ENCODE data around the gene CEBPE. TPM values are rescaled to one million over a fixed set of nuclear protein-coding genes. Genes with fewer than 3 reads are reported as not detected.

The CEBPE gene
- total and polyA plus RNA-seq, 2 donors (not counting 3 experiments of a cell fraction or from before 2014, with no cell fraction given) = not detected

- Histone ChIP-seq H4K20me1 (replicated peaks; ENCODE audit: control insufficient read depth, extremely low read depth, insufficient read depth, low read length) (peaks cover 2% of the 10 kb centered on the region), H3K9me1 (replicated peaks; ENCODE audit: control insufficient read depth, extremely low read depth, insufficient read depth, low read length) (no peaks in the 10 kb centered on the region), H2AFZ (ENCODE audit: low read depth, low read length) (no peak overlapping the region), H3K36me3 (ENCODE audit: control insufficient read depth in 2 of 2, extremely low read depth in 1 of 2, insufficient read depth in 2 of 2, low read length in 2 of 2) (peaks cover 16 to 55% of the 10 kb centered on the region in 2 experiments), H3K4me2 (ENCODE audit: insufficient read depth, low read length) (no peak overlapping the region), H3K4me1 (ENCODE audit: control insufficient read depth, extremely low read depth, insufficient read depth, low read length) (peaks cover 7% of the 10 kb centered on the region), H3K27ac (ENCODE audit: insufficient read depth, low read depth, low read length) (no peak overlapping the region), H3K27me3 (ENCODE audit: control insufficient read depth in 2 of 2, insufficient read depth in 2 of 2, low read length in 2 of 2) (no peaks in the 10 kb centered on the region), H3K79me2 (ENCODE audit: control insufficient read depth, insufficient read depth, low read length) (peaks cover 33% of the 10 kb centered on the region), H3K4me3 (replicated peaks in 1 of 3; ENCODE audit: insufficient read depth in 1 of 3, low read depth in 1 of 3, low read length in 3 of 3) (no peak overlapping the region), H3K9me3 (replicated peaks; ENCODE audit: control insufficient read depth, insufficient read depth, low read length) (no peaks in the 10 kb centered on the region), H3K9ac (replicated peaks; ENCODE audit: extremely low read depth, insufficient read depth, low read length) (no peak overlapping the region)
- dilution Hi-C loops (cut with MboI; ENCODE audit: extremely low pct_ligation_motif_present, low sequenced_read_pairs) = no loop called here
- CTCF ChIA-PET = interaction anchor here (1.0 to 2.6 kb wide), 5 partner anchors 9 to 91 kb away, joined by 3 to 12 read pairs (median 9); partner anchors contain the start of genes ACIN1 and C14orf119
- TF ChIP-seq MAX (IDR thresholded peaks at IDR 0.05; ENCODE audit: insufficient read depth, insufficient read length) (no peak), CTCF (IDR thresholded peaks at IDR 0.05; ENCODE audit: extremely low read depth in 1 of 2, insufficient read depth in 1 of 2, low read depth in 1 of 2, low read length in 2 of 2) (no peak), GATA2 (IDR thresholded peaks at IDR 0.05; ENCODE audit: insufficient read depth, insufficient read length, low read depth, low read length) (no peak), EZH2 (IDR thresholded peaks at IDR 0.05; ENCODE audit: borderline replicate concordance, low read depth, low read length, severe bottlenecking) (no peak), FOS (IDR thresholded peaks at IDR 0.05; ENCODE audit: borderline replicate concordance, insufficient read depth, low read length) (no peak), JUN (IDR thresholded peaks at IDR 0.05; ENCODE audit: borderline replicate concordance, insufficient read depth, insufficient read length, low read depth) (no peak), POLR2A (IDR thresholded peaks at IDR 0.05; ENCODE audit: low read depth, low read length) (no peak), MYC (IDR thresholded peaks at IDR 0.05; ENCODE audit: low read depth, low read length) (no peak), POLR2AphosphoS5 (IDR thresholded peaks at IDR 0.05; ENCODE audit: insufficient read depth, low read depth, low read length) (no peak)
- DNase-seq (ENCODE audit: low read depth, low spot score) = no peak
- intact Hi-C loops (cut with micrococcal nuclease) = no loop called here
- POLR2A ChIA-PET = no interaction called here
- no peak for FAIRE-seq
- no TSS peak for BruUV-seq (replicated peaks)
These were observed 33.6 kb downstream of the CEBPE start for GRCh38 chr14:23085458-23085857.

Data from endothelial cell of umbilical vein (primary cell).